D341Med (cell line): Measurements from ENCODE around the gene SDC3.

ENCODE experiments used
- DNase-seq: peaks from one replicate; pipeline ENCODE4 v3.0.0; 2012; ENCODE audit warnings: low spot score

SDC3 gene

DNA sequence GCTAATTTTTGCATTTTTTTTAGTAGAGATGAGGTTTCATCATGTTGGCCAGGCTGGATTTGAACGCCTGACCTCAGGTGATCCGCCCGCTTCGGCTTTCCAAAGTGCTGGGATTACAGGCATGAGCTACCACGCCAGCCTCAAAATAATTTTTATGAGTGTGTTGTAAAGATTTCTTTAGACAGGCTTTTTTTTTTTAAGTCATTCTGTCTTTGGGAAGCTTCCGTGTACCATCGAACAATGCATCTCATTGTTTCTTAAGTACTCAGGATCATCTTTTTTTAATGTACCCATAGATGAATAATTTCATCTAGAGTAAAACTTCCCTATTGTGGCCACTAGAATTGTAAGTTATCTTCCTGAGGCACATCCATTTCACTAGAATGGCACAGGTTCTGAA lies 19.6 kb upstream of the SDC3 start:
- DNase-seq, result no peak

DNA sequence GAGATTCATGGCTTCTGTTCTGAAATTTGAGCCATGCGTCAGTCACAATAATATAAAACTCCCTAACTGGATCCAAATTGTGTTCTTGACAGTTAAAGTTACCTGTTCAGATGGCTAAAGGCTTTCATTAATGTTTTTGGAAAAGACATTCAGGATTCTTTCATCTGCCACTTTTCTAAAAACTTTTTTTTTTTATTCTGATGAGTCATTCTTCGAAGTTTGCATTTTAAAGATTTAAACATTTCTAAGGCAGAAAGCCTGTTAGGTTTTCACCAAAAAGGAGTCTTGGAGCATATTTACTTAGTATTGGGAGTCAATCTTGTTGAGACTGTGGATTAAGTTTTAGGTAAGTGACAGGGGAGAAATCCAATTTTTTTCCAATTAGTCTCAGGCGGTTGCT lies 18.9 kb upstream of the SDC3 start:
- DNase-seq, result no peak

DNA sequence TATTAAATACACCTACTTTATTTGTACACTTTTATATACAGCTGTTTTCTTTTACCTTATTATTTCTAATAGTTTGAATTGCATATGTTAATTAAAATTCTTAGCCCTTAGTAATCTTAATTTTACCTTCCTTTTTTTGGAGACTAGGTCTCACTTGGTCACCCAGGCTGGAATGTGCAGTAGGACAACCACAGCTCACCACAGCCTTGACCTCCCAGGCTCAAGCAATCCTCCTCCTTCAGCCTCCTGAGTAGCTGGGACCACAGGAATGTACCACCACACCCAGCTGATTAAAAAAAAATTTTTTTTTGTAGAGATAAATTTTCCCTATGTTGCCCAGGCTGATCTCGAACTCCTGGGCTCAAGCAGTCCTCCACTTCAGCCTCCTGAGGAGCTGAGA lies 15.0 kb upstream of the SDC3 start:
- no peak for DNase-seq

DNA sequence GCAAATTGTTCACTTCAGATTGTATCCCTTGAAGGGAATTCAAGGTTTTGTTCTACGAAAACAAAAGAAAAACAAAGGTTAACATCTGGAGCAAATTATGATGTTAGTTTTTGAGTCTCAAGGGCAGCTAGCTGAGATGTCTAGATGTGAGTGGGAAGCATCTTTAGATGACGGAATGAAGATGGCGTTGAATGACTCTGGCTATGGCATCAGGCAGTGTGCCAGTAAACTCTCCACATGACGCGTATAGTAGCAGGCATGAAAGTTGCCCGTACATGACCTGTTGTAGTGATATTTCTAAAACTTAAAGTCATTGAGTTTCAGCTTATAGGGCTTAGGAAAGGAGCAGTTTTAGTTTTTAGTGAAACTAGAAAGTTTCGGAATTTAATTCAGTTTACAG lies 12.3 kb upstream of the SDC3 start:
- no peak for DNase-seq

DNA sequence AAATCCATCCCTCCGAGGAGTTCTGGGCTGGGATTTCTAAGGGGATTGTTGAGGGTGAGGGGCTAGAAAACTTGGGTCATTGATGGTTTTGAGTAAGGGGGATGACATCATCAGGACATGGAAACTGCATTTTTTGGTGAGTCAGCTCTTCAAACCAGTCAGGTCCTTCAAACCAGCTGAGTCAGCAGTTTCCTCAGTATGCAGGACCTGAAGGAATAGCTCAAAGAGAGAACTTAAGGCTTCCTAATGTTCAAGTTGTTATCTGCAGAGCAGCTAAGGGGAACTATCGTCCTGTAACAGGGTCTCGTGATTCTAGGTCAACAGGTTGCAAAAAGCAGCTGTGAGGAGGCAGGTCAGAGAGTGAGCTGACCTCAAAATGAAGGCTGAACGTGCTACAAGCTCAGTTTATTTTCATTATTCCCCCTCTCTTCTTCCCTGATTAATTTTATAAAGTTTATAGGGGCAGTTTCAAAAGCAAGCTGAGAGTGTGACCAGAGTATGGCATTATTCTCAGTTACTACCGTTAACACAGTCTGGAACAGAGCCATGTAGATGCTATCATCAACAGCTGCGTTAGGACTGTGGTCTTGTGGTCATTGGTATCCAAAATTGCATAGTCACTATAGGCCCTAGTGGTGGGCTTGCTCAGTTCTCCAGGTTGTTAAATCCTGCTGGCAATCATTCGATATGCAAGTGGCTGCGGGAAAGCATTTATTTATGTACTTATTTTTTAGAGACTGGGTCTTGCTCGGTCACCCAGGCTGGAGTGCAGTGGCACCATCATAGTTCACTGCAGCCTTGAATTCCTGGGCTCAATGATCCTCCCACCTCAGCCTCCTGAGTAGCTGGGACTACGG lies 10.7 kb upstream of the SDC3 start:
- DNase-seq, result no peak

DNA sequence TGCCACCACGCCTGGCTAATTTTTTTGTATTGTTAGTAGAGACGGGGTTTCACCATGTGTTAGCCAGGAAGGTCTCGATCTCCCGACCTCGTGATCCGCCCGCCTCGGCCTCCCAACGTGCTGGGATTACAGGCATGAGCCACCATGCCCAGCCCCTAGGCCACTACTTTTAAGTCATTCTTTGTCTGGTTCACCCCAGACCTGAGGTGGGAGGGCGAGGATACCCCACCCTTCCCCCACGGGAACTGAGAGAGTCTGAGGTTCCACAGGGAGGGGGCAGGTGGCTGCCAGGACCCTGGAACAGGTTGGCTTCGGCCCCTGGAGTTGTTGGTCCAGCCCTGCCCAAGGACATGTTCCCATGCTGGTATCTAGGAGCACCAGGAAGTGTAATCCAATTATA lies 7.7 kb upstream of the SDC3 start:
- no peak for DNase-seq

DNA sequence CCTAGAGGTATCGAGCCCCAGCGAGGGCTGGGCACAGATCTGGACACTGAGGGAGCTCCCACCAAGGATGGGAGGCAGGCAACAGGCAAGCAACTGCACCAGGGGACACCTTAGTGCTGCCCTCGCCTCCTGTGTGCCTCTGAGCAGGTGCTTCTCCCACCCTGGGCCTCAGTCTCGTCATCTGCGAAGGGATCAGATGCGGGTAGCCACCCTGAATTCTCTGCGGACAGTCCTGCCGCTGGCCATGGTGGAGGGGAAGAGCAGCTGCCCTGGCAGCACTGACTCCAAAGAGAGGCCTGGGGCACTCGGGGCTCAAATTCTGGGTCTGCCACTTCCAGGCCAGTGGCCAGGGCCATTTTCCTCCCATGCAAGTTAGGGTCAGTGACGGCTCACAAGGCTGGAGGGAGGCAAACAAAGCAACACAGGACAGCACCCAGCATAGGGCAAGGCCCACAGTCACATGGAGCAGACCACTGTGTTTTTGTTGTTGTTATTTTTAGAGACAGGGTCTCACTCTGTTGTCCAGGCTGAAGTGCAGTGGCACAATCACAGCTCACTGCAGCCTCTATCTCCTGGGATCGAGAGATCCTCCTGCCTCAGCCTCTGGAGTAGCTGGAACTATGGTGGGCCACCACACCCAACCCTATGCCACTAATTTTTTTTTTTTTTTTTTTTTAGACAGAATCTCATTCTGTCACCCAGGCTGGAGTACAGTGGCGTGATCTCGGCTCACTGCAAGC lies 7.1 kb upstream of the SDC3 start:
- DNase-seq, result no peak

DNA sequence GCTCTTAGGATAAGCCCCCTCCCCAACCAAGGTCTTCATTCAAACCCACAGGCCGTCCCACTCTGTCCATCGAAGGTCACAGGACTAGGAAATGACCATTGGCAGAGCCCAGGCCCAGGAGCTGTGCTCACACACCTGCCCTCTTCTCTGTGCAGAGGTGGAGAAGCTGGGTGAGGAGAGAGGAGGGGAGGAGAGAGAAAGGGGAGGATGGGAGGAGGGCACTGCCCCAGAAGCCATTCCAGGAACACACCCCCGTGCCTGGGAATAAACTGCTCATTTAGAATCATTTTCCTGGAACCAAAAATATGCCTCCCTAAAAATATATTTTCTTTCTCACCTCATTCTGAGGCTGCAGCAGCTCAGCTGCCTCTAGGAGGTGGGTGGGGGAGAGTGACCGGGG lies 6.4 kb upstream of the SDC3 start:
- DNase-seq, result no peak

DNA sequence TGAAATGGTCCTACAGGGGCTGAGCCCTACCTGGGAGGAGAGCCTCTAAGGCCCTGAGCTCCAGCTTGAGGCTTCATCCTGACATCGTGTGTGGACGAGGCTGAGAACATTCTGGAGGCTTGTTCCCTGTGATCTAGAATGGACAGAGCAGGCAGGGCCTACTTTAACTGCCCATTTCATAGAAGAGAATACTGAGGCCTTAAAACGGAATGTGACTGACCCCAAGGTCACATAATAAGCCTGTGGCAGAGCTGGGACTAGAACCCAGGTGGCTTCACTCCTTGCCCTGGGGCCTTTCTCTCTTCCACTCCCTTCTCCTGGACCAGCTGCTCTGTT lies 6.0 kb upstream of the SDC3 start:
- no peak for DNase-seq

DNA sequence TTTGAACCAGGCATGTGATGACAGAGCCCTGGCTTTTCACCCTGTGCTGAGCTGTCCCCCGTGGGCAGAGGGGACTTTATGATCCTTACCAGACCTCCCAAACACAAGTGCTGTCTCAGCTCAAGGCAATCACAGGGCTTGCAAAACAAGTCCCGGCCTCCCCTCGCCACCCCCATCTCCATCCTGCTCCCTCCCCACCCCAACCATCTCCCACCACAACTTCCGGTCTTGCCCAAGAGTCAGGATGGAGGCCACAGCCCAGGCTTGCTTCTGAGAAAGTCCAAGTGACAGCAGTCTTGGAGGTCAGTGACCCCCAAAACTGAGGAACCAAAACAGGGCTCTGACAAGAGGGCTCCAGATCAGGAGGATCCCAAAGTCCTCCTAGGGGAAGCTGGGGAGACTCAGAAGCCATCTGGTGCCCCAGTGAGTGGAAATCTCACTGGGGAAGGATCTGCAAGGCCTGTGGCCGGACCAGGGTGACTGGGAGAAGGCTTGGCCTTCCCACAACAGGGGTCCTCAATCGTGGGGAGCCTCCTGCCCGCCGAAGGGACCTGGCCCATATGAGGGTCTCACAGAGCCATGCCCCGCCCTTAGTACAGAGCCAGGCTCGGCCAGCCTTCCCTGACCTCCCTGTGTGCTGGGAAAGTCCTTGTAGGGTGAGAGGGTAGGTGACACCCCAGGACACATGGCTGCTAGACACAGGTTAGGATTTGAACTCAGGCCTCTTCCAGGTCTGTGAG lies 4.5 kb upstream of the SDC3 start:
- no peak for DNase-seq

DNA sequence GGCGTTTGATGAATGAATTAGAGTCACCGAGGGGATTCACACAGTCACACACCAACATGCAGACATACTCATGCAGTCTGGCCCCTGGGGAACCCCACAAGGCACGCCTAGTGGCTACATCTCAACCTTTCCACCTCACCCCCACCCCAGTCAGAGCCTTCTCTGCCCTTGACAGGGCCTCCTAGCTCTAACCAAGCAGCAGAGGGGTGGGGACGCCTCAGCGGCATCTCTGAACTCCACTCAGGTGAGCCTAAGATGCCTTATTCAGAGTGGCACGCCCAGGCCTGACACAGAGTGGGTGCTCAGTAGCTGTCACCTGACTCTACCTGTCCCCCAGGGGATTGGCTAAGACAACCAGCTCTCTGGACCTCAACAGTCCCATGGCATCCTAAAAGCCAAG lies 3.7 kb upstream of the SDC3 start:
- DNase-seq, result no peak

DNA sequence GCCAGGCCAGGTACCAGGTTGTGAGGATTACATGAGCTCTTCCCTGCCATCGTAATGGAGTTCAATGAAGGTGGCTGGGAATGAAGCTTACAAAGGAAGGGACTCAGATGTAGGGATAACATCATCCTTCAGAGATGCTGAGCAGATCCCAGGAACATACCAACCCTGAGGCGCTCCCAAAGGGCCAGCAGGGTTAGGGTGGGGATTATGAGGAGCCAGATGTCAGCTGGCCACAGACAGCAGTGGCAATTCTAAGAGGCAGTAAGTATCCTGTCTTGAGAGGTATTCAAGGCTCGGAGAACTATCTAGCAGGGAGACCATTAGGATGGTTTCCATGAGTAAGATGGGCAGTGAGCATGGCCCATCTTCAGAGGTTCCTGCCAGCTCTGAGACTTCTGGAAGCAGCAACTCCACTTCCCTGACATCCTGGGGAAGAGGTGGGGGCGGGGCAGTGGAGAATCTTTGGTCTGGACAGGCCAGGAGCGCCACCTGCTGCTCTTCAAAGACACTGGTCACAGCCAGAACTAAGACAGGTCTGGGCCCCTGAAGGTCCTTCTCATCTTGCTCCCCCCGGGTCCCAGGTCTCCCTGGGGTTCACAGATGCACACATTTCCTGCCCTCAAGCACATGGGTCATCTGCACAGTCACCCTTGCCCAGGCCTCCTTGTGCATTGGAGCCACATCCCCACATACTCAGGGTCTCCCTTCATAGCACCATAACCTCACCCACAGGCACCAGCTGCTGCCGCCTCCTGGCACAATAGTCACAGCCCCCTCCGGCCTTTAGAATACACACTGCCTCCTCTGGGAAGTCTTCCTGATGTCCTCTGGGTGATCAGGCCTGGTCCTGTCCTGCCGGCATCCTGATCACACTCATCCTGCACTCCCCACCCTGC lies 2.7 kb upstream of the SDC3 start:
- peak; percentile 82 for DNase-seq

DNA sequence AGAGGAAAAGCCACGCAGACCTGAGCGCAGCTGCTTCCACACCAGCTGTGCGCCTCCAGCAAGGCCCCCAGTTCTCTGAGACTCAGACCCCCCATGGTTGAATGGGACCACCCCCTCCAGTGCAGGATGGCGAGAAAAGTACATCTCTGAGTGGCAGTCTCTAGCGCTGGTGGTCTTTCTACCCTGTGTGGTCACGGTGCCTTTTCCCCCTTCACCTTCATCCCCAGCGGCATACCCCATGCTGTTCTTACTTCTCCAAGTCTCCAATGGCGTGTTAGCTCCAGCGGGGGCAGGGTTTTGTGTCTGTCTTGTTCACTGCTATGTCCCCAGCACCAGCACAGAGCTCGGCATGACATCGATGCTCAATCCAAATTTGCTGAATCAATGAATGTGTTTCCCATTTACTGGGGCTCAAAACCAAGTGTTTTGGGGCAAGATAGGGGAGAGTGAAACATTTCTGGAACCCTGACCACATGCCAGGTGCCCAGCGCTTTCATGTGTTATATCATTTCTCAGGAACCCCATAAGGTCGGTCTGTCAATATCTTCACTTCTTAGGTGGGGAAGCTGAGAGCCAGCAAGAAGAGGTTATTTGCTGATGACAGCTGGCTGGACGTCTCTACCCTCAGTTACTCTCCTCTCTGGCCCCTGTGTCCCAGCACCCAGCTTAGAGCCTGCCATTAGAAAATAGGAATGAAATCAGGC lies 959 bp upstream of the SDC3 start:
- no peak for DNase-seq

DNA sequence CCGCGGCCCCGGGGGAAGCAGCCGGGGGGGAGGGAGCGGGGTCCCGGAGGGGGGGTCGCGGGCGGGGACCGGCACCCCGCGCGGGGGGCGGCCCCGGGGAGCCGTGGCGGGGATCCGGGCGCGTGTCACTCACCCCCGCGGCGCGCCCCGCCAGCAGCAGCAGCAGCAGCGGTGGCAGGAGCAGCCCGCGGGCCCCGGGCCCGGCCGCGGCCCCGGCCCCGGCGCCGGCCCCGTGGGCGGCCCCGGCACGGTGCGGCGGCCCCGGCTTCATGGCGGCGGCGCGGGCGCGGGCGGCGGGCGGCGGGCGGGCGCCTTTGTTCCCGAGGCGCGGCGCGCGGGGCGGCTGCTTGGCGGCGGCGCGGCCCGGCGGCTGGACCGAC lies 252 bp downstream of the SDC3 start:
- DNase-seq, result peak; percentile 81

DNA sequence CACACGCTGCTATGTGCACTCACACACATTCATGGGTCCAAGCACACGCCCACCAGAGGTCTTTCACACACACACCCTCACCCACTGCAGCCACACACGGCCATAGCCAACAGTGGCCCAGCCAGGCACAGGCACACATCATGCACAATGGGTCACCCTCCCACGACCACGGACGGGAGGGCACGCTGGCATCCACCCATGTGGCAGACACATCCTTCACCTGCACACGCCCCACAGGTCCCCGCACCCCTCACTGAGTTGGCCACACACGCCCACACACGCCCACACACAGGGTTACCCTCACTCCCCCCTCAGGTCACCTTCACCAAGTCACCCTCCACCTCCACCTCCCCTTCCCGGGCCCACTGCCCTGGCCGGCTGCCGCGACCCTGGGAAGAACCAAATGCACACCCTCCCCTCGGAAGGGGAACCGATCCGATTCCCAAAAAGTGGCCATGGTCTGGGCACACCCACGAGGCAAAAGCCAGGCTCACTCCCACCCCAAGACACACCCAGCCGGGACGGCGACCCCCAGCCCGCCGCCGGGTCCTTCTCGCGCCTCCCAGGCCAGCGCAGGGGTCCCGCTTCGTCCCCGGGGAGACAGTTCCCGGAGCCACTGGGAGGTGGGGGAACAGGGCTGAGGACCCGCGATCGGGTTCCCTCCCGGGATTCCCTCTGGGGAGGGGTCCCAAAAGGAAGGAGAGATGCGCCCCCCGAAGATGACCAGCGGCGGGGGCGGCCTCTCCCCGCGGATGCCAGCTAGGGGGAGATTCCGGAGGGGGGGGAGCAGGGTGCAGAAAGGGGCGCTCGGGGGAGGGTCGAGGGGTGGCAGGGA lies 860 bp downstream of the SDC3 start:
- DNase-seq, result no peak

DNA sequence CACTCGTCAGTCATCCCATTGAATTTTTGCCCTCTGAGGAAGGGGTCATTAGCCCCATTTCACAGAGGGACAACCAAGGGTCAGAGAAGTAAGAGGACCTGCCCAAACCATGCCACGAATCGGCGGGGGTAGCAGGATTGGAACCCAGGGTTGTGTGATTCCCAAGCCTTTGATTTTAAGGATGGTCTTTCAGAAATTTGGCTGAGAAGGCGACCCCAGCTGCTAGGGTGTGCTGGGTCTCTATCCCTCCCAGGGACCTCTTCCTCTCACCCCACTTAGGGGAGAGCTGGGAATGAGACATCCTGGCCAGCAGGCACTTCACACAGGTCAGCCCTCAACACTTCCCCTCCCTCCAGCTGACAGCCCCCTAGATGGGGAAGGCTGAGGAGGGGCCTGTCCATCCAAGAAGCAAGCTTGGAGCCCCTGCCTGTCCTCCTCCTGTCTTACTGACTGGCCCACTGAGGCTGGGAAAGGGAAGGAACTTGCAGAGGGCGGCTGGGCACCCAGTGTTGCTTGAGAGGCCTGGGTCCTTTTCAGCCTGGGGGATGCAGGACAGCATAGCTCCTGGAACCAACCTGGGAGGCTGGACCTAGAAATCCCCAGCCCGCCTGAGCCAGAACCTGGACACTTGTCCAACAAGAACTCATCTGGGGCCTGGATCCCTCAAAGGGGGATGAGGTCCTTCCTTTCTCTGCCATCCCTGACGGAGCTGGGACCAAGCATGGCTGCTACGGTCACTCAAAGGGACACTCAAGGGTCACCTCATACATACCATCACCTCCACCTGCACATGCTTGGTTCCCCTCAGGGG lies 1.7 kb downstream of the SDC3 start:
- DNase-seq, result no peak

DNA sequence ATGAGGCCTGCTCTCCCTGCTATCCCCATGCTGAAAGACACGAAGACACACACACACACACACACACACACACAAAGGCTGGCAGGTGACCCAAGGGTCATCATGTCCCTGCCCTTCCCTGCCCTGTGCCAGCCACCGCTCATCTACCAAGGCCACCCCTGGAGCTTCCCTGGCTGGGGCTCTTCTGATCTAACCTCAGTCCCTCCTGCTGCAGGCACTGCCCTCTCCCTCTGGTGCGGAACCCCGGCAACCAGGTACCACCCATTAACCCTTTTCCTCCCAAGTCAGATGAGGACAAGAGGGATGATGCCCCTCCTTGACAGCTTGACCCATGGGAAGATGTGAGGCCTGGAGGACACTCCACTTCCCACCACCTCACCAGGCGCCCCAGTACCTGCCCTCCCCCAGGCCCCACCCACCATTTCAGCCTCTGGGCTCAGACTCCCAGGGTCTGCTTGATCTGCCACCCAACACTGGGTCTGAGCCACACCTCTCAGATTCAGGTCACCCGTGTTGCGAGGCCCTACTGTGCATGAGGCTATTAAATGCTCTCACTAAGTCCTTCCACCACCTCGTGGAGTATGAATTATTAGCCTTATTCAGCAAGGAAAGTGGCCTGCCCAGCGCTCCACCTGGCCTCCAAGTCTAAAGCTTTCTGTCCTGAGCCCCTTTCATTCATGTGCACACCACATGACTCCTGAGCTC lies 2.5 kb downstream of the SDC3 start:
- no peak for DNase-seq

DNA sequence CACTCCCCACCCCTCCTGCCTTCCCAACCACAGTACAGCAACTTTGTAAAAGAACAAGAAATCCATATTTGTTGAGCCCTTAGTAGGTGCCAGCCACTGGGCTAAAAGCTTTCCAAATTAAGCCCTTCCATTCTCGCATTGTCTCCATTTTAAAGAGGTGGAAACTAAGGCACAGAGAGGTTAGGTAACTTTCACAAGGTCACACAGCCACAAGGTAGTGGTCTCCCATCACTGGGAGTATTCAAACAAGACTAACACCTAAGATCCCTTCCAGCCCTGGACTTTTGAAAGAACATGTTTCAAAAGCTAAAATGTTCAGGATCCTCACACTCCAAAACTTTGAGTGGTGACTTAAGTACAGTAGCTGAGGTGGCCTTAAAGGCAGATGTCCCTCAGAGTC lies 3.2 kb downstream of the SDC3 start:
- DNase-seq, result no peak

DNA sequence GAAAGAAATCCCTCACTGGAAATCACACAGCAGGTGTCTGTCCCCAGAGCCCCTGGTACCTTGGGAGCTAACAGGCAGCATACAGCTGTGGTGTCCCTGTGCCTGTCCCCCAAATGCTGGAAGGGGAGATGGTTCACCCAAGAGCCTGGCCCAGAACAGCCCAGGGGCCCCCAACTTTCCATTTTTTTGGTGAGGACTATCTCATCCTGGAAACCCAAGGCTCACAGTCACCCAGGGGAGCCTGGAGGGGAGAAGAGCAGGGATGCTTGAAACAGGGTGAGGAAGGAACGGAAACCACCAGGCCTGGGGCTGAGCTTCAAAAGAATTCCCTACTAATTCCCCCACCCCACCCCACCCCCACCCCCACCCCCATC lies 3.6 kb downstream of the SDC3 start:
- DNase-seq, result no peak
